ENCODE results near the gene RPL11.
"Not testable (repeated sequence)": the region's sequence is repeated elsewhere in the genome, so short reads cannot be mapped to it uniquely, and the experiment has no call there.

RPL11 gene

GRCh38 chr1:23687680-23688079 is 3.9 kb upstream of the RPL11 start:
- not testable (repeated sequence) for DNase-seq

GRCh38 chr1:23688281-23688680 is 3.3 kb upstream of the RPL11 start:
- not testable (repeated sequence) for DNase-seq

GRCh38 chr1:23692308-23692871 is 784 bp downstream of the RPL11 start:
- DNase-seq = peak; percentile 39

- no peak for DNase-seq
Measured at GRCh38 chr1:23693599-23693998, 2.0 kb downstream of the RPL11 start.

DNA sequence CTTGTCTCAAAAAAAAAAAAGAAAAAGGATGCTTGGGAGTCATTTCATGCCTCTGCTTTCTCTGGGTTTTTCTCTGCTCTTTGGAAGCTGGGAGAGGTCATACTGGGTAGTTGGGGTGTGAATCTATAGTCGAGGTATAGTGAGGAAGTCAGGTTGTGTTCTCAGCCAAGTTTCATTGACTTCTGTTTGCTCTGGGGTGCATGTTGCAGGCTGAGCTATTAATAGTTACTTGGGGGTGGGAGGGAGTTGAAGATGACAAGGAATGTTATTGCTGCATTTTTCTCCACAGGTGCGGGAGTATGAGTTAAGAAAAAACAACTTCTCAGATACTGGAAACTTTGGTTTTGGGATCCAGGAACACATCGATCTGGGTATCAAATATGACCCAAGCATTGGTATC is 2.8 kb downstream of the RPL11 start:
- DNase-seq = no peak

GRCh38 chr1:23695667-23696066 is 4.1 kb downstream of the RPL11 start:
- DNase-seq = no peak

DNA sequence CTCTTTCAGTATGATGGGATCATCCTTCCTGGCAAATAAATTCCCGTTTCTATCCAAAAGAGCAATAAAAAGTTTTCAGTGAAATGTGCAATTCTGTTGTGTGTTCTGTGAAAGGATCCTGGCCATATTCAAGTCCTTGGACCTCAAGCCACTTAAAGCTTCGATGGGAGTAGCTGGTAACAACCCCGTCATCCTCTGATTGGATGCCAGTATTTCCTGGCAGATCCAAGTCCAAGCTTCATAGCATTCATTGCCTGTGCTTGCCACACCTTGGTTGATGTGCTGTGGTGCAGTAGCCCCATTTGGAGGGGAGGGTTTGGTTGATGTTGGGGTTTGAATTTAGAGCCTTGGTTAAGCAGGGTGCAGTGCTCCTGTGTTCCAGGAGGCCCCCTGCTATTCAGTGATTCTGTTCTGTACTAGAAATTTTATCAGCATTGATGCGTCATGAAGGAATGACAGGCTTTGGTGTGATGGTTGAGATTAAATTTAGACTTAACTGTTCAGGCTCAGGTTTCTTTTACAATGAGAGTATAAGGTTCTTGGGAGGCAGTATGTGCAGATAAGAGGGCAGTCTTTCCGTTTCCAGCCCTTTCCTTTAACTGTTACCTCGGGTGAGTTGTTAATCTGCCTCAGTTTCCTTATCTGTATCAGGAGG is 4.9 kb downstream of the RPL11 start:
- no peak for DNase-seq

GRCh38 chr1:23698466-23698865 is 6.9 kb downstream of the RPL11 start:
- no peak for DNase-seq

- DNase-seq = peak; percentile 44
Measured at GRCh38 chr1:23699280-23700179, 7.9 kb downstream of the RPL11 start.

DNA sequence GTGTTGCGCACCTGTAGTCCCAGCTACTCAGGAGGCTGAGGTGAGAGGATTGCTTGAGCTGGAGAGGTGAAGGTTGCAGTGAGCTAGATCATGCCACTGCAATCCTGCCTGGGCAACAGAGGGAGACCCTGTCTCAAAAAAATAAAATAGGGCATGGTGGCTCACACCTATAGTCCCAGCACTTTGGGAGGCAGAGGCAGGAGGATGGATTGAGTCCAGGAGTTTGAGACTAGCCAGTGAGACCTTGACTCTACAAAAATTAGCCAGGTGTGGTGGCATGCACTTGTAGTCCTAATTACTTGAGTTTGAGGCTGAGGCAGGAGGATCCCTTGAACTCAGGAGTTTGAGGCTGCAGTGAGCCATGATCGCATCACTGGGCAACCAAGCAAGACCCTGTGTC is 9.7 kb downstream of the RPL11 start:
- no peak for DNase-seq

GRCh38 chr1:23701996-23702395 is 10.4 kb downstream of the RPL11 start:
- no peak for DNase-seq

DNA sequence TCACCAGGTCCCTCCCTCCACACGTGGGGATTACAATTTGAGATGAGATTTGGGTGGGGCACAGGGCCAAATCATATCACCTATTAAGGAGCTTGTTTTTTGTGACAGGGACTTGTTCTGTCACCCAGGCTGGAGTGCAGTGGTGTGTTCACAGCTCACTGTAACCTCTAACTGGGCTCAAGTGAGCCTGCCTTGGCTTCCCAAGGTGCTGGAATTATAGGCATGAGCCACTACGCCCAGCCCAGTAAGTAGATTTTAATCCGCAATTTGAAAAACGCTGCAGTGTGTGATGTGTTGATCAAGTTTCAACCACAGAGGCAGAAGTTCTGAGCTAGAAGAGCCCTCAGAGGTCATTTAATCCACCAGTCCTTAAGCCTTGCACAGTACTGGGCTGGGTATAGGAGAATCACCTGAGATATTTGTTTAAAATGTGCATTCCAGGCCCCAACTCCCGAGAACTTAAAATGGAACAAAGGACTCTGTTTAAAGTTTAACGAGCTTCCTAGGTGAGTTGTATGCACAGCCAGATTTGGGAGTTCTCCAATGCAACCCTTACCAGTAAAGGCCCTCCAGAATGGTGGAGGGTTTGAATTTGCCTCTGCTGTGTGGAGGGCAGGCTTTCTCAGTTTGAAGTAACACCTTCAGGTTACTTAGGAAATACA is 13.4 kb downstream of the RPL11 start:
- DNase-seq = no peak

DNA sequence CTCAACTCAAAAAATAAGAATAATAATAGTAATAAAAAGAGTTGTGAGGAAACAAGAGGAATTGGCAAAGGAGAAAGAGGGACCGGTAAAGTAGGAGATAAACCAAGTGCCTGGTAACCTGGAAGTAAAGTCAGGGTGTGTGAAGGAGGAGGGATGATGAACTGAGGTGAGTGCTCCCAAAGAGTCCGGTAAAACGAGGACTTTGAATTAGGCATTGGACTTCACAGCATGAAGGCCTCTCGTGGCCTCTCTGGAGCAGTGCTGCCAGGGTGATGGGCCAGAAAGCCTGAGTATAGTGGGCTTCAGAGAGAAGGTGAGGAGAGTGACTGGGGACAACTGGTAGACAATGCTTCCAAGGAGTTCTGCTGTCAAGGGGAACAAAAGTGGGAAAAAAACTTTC is 17.6 kb downstream of the RPL11 start:
- DNase-seq = no peak

GRCh38 chr1:23718482-23718881 is 26.9 kb downstream of the RPL11 start:
- DNase-seq = no peak

- DNase-seq = no peak
Measured at GRCh38 chr1:23719162-23719820, 27.7 kb downstream of the RPL11 start.

GRCh38 chr1:23720256-23720995 is 28.8 kb downstream of the RPL11 start:
- DNase-seq = peak; percentile 49

- DNase-seq = no peak
Measured at GRCh38 chr1:23722652-23723051, 31.0 kb downstream of the RPL11 start.

GRCh38 chr1:23726686-23727085 is 35.1 kb downstream of the RPL11 start:
- DNase-seq = no peak

DNA sequence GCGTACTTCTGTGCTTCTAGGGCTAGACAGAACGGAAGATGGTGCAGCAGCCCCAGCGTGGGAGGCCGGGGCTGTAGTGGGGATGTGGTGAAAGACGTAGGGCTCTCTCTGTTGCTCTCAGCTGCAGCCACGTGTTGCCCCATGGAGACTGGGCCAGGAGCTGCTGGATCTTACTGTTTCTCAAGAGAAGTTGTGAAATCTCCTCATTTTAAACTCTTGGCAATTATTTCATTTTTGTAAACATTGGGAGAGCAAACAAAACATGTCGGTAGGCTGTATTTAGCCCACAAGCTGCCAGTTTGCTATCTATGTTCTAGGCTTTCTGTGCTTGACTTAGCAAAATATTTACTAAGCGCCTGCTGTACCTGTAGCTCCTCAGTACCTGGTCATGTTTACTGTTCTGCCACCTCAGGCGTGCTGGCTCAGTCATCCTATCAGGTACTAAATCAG is 35.8 kb downstream of the RPL11 start:
- no peak for DNase-seq

DNA sequence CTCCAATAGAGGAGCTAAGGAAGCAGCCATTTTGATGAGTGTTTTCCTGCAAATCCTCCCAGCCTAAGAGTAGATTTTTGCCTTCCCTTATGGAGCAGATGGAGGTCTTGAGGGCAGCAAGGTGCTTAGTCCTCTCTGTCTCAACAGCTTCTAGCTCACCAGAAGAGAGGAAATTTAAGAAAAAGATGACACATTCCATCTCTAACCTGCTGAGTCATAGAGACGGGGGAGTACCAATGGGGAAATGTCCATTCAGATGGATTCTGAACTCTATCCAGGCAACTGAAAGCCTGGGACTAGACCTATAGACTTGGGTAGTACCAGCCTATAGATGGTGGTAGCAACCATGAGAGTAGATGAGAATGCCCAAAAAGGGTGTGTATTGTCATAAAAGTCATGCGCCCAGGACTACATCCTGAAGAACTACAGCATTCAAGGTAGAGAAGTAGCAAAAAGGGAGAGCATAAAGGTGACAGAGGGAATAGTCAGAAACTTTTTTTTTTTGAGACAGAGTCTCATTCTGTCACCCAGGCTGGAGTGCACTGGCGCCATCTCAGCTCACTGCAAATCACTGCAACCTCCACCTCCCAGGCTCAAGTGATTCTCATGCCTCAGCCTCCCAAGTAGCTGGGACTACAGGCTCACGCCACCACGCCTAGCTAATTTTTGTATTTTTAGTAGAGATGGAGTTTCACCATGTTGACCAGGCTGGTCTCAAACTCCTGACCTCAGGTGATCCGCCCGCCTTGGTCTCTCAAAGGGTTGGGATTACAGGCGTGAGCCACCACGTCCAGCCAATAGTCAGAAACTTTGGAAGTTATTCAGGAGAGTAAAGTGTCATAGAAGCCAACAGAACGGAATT is 41.0 kb downstream of the RPL11 start:
- DNase-seq = no peak

DNA sequence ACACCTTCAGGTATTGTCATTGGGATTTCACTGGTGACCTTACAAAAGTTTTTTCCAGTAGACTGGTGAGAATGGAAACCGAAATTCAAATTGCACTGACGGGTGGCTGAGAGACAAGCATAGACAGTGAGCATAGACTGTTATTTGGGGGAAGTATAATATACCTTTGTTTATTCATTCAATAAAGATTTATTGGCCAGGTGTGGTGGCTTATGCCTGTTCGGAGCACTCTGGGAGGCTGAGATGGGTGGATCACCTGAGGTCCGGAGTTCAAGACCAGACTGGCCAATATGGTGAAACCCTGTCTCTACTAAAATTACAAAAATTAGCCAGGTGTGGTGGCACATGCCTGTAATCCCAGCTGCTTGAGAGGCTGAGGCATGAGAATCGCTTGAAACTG is 41.7 kb downstream of the RPL11 start:
- not testable (repeated sequence) for DNase-seq

Measured in stimulated activated CD8-positive, alpha-beta memory T cell treated with anti-CD3 and anti-CD28 coated beads, Interleukin-4, amount 100 ng/mL, for 48 hours (primary cell).